Common myeloid progenitor, CD34-positive (primary cell): ENCODE measurements around the gene HOXB3.

Experiments
- CTCF ChIA-PET: fragments of 350-600 bp; sonication (Branson Sonifier 250); formaldehyde crosslinking; loops from one replicate; lab custom pipeline; 2021; ENCODE audit warnings: antibody characterized with exemption; lab: Charles Lee
- POLR2A ChIA-PET: fragments of 350-600 bp; sonication (Branson Sonifier 250); formaldehyde crosslinking; loops from one replicate; lab custom pipeline; 2021; ENCODE audit warnings: antibody characterized with exemption; lab: Charles Lee
- DNase-seq, 3 donors: peaks; one replicate each; pipeline versions ENCODE4 v3.0.0 to v3.0.0-alpha.2; 2013
- H3K27ac ChIP-seq, 2 experiments: 1 replicate in 1 of 2; 2 replicates in 1 of 2; pipeline ENCODE4 v1.7.0; 2013; ENCODE audit warnings: inconsistent platforms in 2 of 2, low read length in 2 of 2, mild to moderate bottlenecking in 2 of 2, low read depth in 1 of 2, moderate library complexity in 1 of 2; ENCODE audit not compliant: severe bottlenecking in 2 of 2, insufficient read depth in 1 of 2, poor library complexity in 1 of 2
- H3K27me3 ChIP-seq, 5 experiments: replicated peaks in 2 of 5; 1 replicate in 3 of 5; 2 replicates in 2 of 5; pipeline versions ENCODE4 v1.6.1 to v1.7.0; 2013; ENCODE audit warnings: low read length in 4 of 5, mild to moderate bottlenecking in 2 of 5, moderate library complexity in 2 of 5, inconsistent platforms in 1 of 5; ENCODE audit not compliant: insufficient read depth in 5 of 5, control insufficient read depth in 4 of 5
- H3K36me3 ChIP-seq, 4 experiments: 1 replicate in 2 of 4; 2 replicates in 2 of 4; pipeline versions ENCODE4 v1.6.1 to v1.7.0; 2013; ENCODE audit warnings: low read length in 3 of 4, control low read depth in 1 of 4, mild to moderate bottlenecking in 1 of 4; ENCODE audit not compliant: control insufficient read depth in 4 of 4, insufficient read depth in 4 of 4
- H3K4me1 ChIP-seq, 4 experiments: 1 replicate in 3 of 4; 2 replicates in 1 of 4; pipeline versions ENCODE4 v1.6.1 to v1.7.1; 2013; ENCODE audit warnings: low read length in 3 of 4, mild to moderate bottlenecking in 3 of 4, control low read depth in 1 of 4, inconsistent platforms in 1 of 4, moderate library complexity in 1 of 4; ENCODE audit not compliant: control insufficient read depth in 4 of 4, insufficient read depth in 4 of 4; ENCODE audit errors: control extremely low read depth in 1 of 4
- H3K4me3 ChIP-seq, 7 experiments: 1 replicate in 4 of 7; 2 replicates in 3 of 7; pipeline versions ENCODE4 v1.5.1 to v1.7.0; 2013; ENCODE audit warnings: mild to moderate bottlenecking in 7 of 7, low read length in 6 of 7, moderate library complexity in 6 of 7, inconsistent platforms in 2 of 7, low read depth in 2 of 7, control low read depth in 1 of 7; ENCODE audit not compliant: insufficient read depth in 4 of 7, control insufficient read depth in 1 of 7; ENCODE audit errors: extremely low read depth in 1 of 7
- H3K9me3 ChIP-seq, 5 experiments: 1 replicate in 4 of 5; 2 replicates in 1 of 5; pipeline versions ENCODE4 v1.6.1 to v1.7.1; 2013; ENCODE audit warnings: low read length in 4 of 5, mild to moderate bottlenecking in 2 of 5, inconsistent platforms in 1 of 5, low read depth in 1 of 5, moderate library complexity in 1 of 5; ENCODE audit not compliant: control insufficient read depth in 4 of 5, insufficient read depth in 2 of 5; ENCODE audit errors: control extremely low read depth in 1 of 5
- WGBS: methylation state at CpG from one replicate; pipeline ENCODE4 v1.1.5; 2013; ENCODE audit not compliant: insufficient coverage; 5-methylcytosine and 5-hydroxymethylcytosine counted together

HOXB3 gene

GRCh38 chr17:48526608-48527546, 63.2 kb downstream of the HOXB3 start:
- Histone ChIP-seq H3K9me3 (no peaks in the 10 kb centered on the region), H3K4me1 (peaks cover 0 to 24% (median 5%) of the 10 kb centered on the region in 4 experiments), H3K4me3 (peak overlapping the region in 4 of 7 experiments; percentile 31 to 67 (median 50)), H3K27me3 (peaks cover 0 to 3% (median 0%) of the 10 kb centered on the region in 5 experiments), H3K36me3 (no peaks in the 10 kb centered on the region), H3K27ac (no peak overlapping the region)
- DNase-seq = no peak
- ChIA-PET POLR2A (interaction anchor here (0.6 kb wide), 1 partner anchor 20 kb away, joined by 4 read pairs; no protein-coding TSS in a partner anchor), CTCF (interaction anchor here (1.1 to 2.4 kb wide), 2 partner anchors 8 to 13 kb away, joined by 3 to 9 read pairs; no protein-coding TSS in a partner anchor)
- 14% methylated on average over 43 of the region's 59 CpGs for WGBS

- Histone ChIP-seq H3K9me3 (no peaks in the 10 kb centered on the region), H3K27ac (no peak overlapping the region), H3K4me1 (peaks cover 0 to 24% (median 5%) of the 10 kb centered on the region in 4 experiments), H3K27me3 (peaks cover 0 to 3% (median 0%) of the 10 kb centered on the region in 5 experiments), H3K4me3 (no peak overlapping the region), H3K36me3 (no peaks in the 10 kb centered on the region)
- CTCF ChIA-PET = interaction anchor here (1.2 to 2.2 kb wide), 3 partner anchors 10 to 65 kb away, joined by 5 to 7 read pairs (median 5); no protein-coding TSS in a partner anchor
- POLR2A ChIA-PET = no interaction called here
- WGBS = 100% methylated on average over 5 of the region's 6 CpGs
- DNase-seq = no peak
Observed at GRCh38 chr17:48523010-48523409, 67.0 kb downstream of the HOXB3 start.

GRCh38 chr17:48522031-48522653, 67.9 kb downstream of the HOXB3 start:
- DNase-seq = no peak
- no peak overlapping the region for H3K27ac ChIP-seq
- no peak overlapping the region for H3K4me3 ChIP-seq
- H3K4me1 ChIP-seq = peaks cover 0 to 17% (median 4%) of the 10 kb centered on the region in 4 experiments
- peaks cover 0 to 3% (median 0%) of the 10 kb centered on the region in 5 experiments for H3K27me3 ChIP-seq
- WGBS = 85% methylated on average over 3 of the region's 8 CpGs
- H3K36me3 ChIP-seq = no peaks in the 10 kb centered on the region
- ChIA-PET POLR2A (interaction anchor here (0.7 kb wide), 1 partner anchor 9 kb away, joined by 3 read pairs; no protein-coding TSS in a partner anchor), CTCF (interaction anchor here (1.2 to 2.2 kb wide), 3 partner anchors 9 to 66 kb away, joined by 5 to 7 read pairs (median 5); no protein-coding TSS in a partner anchor)
- H3K9me3 ChIP-seq = no peaks in the 10 kb centered on the region

GRCh38 chr17:48520631-48521079, 69.4 kb downstream of the HOXB3 start:
- Histone ChIP-seq H3K9me3 (no peaks in the 10 kb centered on the region), H3K27ac (no peak overlapping the region), H3K4me1 (peaks cover 0 to 5% (median 0%) of the 10 kb centered on the region in 4 experiments), H3K27me3 (no peaks in the 10 kb centered on the region), H3K36me3 (no peaks in the 10 kb centered on the region), H3K4me3 (no peak overlapping the region)
- whole genome bisulfite sequencing = 100% methylated on average over 1 of the region's 1 CpG
- CTCF ChIA-PET = interaction anchor here (2.0 kb wide), 1 partner anchor 19 kb away, joined by 5 read pairs; no protein-coding TSS in a partner anchor
- POLR2A ChIA-PET = interaction anchor here (0.7 kb wide), 1 partner anchor 245 kb away, joined by 4 read pairs; no protein-coding TSS in a partner anchor
- DNase-seq = no peak

GRCh38 chr17:48519427-48519826, 70.6 kb downstream of the HOXB3 start:
- no peak for DNase-seq
- ChIA-PET CTCF (interaction anchor here (1.6 to 2.0 kb wide), 2 partner anchors 12 to 20 kb away, joined by 5 read pairs; no protein-coding TSS in a partner anchor), POLR2A (no interaction called here)
- Histone ChIP-seq H3K4me1 (peaks cover 0 to 8% (median 2%) of the 10 kb centered on the region in 4 experiments), H3K36me3 (no peaks in the 10 kb centered on the region), H3K9me3 (no peaks in the 10 kb centered on the region), H3K27me3 (no peaks in the 10 kb centered on the region), H3K27ac (no peak overlapping the region), H3K4me3 (no peak overlapping the region)
- 67% methylated on average over 3 of the region's 5 CpGs for WGBS

- Histone ChIP-seq H3K4me1 (peaks cover 0 to 26% (median 13%) of the 10 kb centered on the region in 4 experiments), H3K9me3 (no peaks in the 10 kb centered on the region), H3K27me3 (no peaks in the 10 kb centered on the region), H3K4me3 (no peak overlapping the region), H3K27ac (no peak overlapping the region), H3K36me3 (no peaks in the 10 kb centered on the region)
- DNase-seq = no peak
- POLR2A ChIA-PET = no interaction called here
- CTCF ChIA-PET = interaction anchor here (0.8 kb wide), 1 partner anchor 14 kb away, joined by 3 read pairs; no protein-coding TSS in a partner anchor
- 25% methylated on average over 2 of the region's 3 CpGs for WGBS
Observed at GRCh38 chr17:48517478-48517877, 72.6 kb downstream of the HOXB3 start.
